Mucosa of gallbladder (tissue), 1 donor: ENCODE results near the gene KLF18. TPM values are rescaled to one million over a fixed set of nuclear protein-coding genes. Genes with fewer than 3 reads are reported as not detected.

Experiments
- total RNA-seq: library from RNA; stranded (reverse); gene quantifications from one replicate; pipeline ENCODE4 v1.2.1, GENCODE V29; 2021
- donor health status: DM: no; HTN: no; CAD: no.

Gene KLF18
- total RNA-seq, 1 donor from 2014 or later: 0.06 TPM

Other genes with a start within 250 kb of the KLF18 start
- gene ARTN, start 207.8 kb downstream of the KLF18 start, total RNA-seq: 2.1 TPM
- 40.3 TPM for gene IPO13, start 194.7 kb downstream of the KLF18 start, total RNA-seq
- 16.6 TPM for gene DPH2, start 171.6 kb downstream of the KLF18 start, total RNA-seq
- gene ATP6V0B, start 166.7 kb downstream of the KLF18 start, total RNA-seq: 138 TPM
- 23.4 TPM for gene B4GALT2, start 162.4 kb downstream of the KLF18 start, total RNA-seq
- 39.9 TPM for gene CCDC24, start 150.0 kb downstream of the KLF18 start, total RNA-seq
- gene SLC6A9, start 110.2 kb downstream of the KLF18 start, total RNA-seq: 5.6 TPM
- not detected for gene KLF17, start 22.8 kb downstream of the KLF18 start, total RNA-seq
- 45.8 TPM for gene DMAP1, start 71.8 kb upstream of the KLF18 start, total RNA-seq
- 51.9 TPM for gene ERI3, start 213.6 kb upstream of the KLF18 start, total RNA-seq